GOT3 (cell line): ENCODE data around the gene ANKS1A.
"Not testable (repeated sequence)": the region's sequence is repeated elsewhere in the genome, so short reads cannot be mapped to it uniquely, and the experiment has no call there.

Experiments
- DNase-seq: peaks from one replicate; lab custom pipeline; 2025; ENCODE audit warnings: mixed read lengths; lab: John Stamatoyannopoulos, UW

The ANKS1A gene

DNA sequence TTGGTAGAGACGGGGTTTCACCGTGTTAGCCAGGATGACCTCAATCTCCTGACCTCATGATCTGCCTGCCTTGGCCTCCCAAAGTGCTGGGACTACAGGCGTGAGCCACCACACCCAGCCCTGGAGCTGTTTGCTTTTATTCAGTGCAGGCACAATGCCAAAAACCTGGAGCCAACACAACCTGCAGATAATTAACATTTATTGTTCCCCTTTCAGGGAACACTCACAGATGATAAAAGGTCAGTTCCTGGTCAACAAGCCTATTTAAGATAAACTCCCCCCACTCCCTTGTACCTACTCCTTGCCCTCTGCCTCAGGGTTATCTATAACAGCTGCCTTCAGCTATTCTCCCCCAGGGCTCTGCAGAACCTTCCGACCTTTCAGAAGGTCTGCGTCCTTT is 218.7 kb downstream of the ANKS1A start:
- not testable (repeated sequence) for DNase-seq

DNA sequence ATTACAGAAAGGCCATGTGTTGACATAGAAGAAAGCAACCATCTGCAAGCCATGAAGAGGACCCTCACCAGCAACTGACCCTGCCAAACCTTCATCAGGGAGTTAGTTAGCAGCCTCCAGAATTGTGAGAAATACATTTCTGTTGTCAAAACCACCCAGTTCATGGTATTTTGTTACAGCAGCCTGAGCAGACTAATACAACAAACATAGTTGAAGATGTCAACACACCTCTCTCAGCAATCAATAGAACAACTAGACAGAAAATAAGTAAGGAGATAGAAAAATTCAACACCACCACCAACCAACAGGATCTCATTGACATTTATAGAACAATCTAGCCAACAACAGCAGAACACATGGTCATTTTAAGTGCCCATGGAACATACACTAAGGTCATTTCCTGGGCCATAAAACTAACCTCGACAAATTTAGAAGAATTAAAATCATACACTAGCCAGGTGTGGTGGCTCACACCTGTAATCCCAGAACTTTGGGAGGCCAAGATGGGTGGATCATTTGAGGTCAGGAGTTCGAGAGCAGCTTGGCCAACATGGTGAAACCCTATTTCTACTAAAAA is 219.3 kb downstream of the ANKS1A start:
- DNase-seq = no peak

DNA sequence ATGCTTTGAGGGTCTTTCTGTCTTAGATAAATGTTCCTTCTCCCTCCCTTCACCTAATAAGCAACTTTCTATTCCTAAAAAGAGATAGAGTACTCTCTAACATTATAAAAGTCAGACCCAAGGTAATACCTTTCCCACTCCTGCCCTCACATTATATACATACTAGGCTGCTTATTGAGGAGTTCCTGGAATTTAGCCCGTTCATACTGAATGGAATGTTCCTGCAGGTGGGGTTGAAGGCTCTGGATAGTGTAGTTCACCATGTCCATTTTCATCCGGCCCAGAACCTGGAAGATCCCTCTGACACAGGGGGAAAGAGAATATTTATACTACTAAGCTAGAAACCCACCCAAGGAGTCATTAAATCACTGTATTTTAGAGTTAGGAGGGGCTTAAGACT is 231.7 kb downstream of the ANKS1A start:
- DNase-seq = no peak

DNA sequence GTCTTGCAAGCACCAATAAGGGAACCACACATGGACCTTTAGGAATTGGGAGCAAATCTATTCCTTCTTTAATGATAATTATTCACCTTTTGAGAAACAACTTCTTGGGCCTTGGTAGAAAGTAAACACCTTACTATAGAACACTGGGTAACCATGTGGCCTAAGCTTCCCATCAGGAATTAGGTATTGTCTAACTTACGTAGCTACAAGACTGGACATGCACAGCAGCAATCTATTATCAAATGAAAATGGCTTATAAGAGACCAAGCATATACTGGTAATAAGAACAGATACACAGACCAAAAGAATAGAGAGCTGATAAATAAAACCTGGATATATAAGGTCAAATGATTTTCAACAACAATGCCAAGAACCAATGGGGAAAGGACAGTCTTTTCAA is 235.3 kb downstream of the ANKS1A start:
- no peak for DNase-seq

DNA sequence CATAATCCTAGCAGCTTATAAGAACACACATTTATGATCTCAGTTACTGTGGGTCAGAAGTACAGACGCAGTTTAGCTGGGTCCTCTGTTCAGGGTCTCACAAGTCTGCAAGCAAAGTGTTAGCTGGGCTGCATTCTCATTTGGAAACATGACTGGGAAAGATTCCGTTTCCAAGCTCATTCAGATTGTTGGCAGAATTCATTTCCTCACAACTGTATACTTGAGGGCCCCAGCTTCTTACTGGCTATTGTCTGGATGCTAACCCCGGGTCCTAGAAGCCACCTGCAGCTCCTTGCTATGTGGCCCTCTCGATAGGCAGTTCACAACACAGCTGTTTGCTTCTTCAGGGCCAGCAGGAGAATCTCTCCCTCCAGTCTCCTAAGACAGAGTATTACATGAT is 239.0 kb downstream of the ANKS1A start:
- no peak for DNase-seq

DNA sequence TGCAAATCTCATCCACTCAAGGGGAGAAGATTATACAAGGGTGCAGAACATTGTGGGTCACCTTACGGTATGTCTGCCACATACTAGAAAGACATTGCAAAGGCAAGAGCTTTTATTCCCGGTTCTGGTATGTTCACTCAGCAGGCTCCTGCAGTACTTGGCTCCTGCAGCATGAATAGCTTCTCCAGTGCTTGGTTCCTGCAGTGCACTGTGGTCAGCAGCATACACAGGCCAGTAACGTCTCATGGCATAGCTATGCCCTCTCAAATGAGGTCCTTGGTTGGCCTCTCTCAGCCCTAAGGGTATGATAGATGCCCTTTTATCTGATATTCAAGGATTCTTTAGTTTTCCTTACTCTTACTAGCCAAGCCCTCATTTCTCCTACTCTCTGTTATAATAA is 239.4 kb downstream of the ANKS1A start:
- DNase-seq = no peak

DNA sequence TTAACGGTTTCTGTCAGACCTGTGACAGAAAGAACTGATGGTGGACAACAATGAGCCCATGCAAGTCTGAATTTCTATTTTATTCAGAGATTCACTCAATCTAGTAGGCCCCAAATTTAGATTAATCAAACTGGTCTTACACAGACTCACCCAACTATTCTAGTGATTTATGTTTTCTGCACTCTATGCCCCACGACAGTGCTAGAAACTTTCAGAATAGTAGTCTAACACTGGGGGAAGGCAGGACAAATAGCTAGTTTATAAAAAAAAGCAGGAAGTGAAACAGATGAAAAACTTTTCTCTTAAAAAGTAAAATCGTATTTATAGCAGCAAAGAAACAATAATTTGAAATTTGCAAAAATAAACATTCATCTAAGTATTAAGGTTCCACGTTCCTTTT is 247.1 kb downstream of the ANKS1A start:
- DNase-seq = no peak

DNA sequence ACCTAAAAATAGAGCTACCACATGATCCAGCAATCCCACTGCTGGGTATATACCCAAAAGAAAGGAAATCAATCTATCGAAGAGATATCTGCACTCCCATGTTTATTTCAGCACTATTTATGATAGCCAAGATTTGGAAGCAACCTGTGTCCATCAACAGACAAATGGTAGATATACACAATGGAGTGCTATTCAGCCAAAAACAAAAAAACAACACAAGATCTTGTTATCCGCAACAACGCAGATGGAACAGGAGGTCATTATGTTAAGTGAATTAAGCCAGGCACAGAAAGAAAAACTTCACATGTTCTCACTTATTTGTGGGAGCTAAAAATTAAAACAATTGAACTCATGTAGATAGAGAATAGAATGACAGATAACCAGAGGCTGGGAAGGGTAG is 249.1 kb downstream of the ANKS1A start:
- not testable (repeated sequence) for DNase-seq

DNA sequence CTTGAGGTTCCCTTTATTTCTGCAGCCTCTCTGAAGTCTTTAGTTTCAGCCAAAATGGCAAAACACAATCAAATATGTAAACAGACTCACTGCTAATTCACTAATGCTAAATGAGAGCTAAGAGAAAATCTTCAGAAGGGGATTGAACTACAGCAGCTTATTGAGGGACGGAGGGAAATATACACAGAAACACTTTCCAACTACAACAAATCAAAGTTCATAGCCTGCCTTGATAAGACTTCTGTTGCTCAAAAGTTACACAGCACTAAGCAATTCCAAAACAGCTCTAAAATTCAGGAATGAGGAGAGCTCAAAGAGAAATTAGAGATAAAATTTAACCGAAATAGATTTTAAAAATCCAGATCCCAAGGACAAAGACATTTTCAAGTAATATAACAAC is 250.4 kb downstream of the ANKS1A start:
- DNase-seq = no peak

DNA sequence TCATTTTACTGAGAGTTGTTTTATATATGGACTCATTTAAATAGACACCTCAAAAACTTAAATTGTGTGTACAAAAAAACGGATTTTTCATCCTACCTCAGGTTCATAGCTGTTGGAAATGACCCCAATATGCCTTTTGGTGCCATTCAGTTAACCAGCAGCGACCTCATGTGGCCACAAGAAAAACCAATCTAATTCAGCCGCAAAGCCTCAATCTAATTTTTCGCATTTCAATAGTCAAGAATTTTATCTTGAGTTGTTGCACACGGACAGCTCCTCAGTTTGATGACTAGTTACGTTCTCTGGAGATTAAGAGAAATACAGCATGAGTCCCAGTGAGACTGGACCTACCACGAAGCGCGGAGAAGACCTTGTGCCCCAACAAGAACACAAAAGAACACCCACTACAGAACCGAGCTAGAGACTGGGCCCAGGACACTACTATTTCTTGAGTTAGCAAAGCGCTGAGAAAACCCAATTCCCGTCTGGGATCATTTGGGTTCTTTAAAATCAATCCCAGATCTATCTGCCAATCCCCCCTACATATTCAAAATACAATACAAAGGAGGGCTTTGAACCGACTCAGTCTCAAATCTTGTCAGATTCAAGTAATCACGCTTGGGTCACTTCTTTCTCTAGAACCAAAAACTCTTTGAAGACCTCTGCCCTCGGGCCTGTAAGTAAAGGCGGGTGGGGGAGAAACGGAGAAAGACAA is 251.0 kb downstream of the ANKS1A start:
- no peak for DNase-seq

DNA sequence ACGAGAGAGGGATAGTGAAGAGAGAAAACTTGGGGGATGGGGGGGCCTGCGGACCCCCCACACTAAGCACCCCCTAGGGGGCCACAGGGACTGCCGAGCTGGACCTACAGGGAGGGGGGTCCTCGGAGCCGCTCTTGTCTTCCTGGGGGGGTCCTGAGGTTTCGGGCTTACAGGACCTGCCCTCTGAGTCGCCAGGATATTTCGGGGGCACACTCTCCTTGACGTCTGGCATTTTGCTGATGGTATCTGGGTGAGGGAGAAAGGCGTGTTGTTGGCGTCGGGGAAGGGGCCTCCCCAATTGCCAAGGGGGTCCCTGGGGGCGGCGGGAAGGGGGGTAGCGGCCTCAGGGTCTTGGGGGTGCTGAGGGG is 251.6 kb downstream of the ANKS1A start:
- no peak for DNase-seq
